Activated CD8-positive, alpha-beta T cell treated with anti-CD3 and anti-CD28 coated beads, Interleukin-2, amount 10 ng/mL, durations not matched to agents 7 days and 5 days (primary cell): ENCODE measurements around the gene ZNF462. TPM values are rescaled to one million over a fixed set of nuclear protein-coding genes. Genes with fewer than 3 reads are reported as not detected.
"Not testable (repeated sequence)": the region's sequence is repeated elsewhere in the genome, so short reads cannot be mapped to it uniquely, and the experiment has no call there.

Experiments used
- ATAC-seq: fragments of 150-1000 bp; cut with Tn5 transposase; one replicate; pipeline ENCODE4 v1.10.0; 2021; ENCODE audit warnings: moderate library complexity
- CTCF ChIA-PET: fragments of 350-600 bp; sonication (Branson Sonifier 250); formaldehyde crosslinking; loops from one replicate; lab custom pipeline; 2021; ENCODE audit warnings: antibody characterized with exemption; lab: Charles Lee
- POLR2A ChIA-PET: fragments of 350-600 bp; sonication (Branson Sonifier 250); formaldehyde crosslinking; loops from one replicate; lab custom pipeline; 2021; ENCODE audit warnings: antibody characterized with exemption; lab: Charles Lee
- DNase-seq: peaks from one replicate; pipeline ENCODE4 v3.0.0-alpha.2; 2020
- H3K27ac Mint-ChIP-seq: one replicate; pipeline ENCODE4 v1.8.0; 2021; ENCODE audit warnings: mild to moderate bottlenecking, mixed read lengths
- H3K27me3 Mint-ChIP-seq: one replicate; pipeline ENCODE4 v1.8.0; 2021; ENCODE audit warnings: low read depth, mixed read lengths
- H3K36me3 Mint-ChIP-seq: one replicate; pipeline ENCODE4 v1.8.0; 2021; ENCODE audit warnings: low read depth, mixed read lengths
- H3K4me1 Mint-ChIP-seq: one replicate; pipeline ENCODE4 v1.8.0; 2021; ENCODE audit warnings: low read depth, mixed read lengths
- H3K4me3 Mint-ChIP-seq: one replicate; pipeline ENCODE4 v1.8.0; 2021; ENCODE audit warnings: mild to moderate bottlenecking, mixed read lengths
- H3K9me3 Mint-ChIP-seq: one replicate; pipeline ENCODE4 v1.8.0; 2022; ENCODE audit warnings: mixed read lengths; ENCODE audit not compliant: insufficient read depth
- total RNA-seq, 2 experiments: library from RNA; stranded (reverse); gene quantifications; one replicate each; pipeline ENCODE4 v1.2.3, GENCODE V29; 2021

The ZNF462 gene
- total RNA-seq, 2 experiments from 2014 or later: not detected

DNA sequence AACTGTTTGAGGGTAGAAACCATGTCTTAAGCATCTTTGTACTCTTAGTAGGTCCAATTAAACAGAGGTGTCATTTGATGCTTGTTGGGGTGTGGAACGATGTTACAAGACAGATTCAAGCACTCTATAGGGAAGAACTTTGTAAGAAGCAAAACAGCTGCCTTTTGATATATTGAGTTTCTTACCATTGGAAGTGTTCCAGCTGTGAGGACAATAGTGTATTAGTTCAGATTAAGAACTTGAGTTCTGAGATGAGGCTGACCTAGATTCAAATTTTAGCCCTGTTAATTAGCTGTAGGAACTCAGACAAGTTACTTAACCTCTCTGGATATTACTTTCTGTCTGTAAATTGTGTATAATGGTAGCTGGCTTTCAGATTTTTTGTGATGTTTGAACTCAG lies 19.6 kb upstream of the ZNF462 start:
- Mint-ChIP-seq H3K4me3 (no peak overlapping the region), H3K27ac (no peak overlapping the region), H3K9me3 (no peaks in the 10 kb centered on the region), H3K4me1 (no peaks in the 10 kb centered on the region), H3K36me3 (no peaks in the 10 kb centered on the region), H3K27me3 (no peaks in the 10 kb centered on the region)
- ATAC-seq (no peak), DNase-seq (no peak)
- CTCF ChIA-PET: no interaction called here
- POLR2A ChIA-PET: no interaction called here

GRCh38 chr9:106846307-106846706 lies 16.7 kb upstream of the ZNF462 start:
- ATAC-seq (no peak), DNase-seq (no peak)
- no peaks in the 10 kb centered on the region for H3K4me1 Mint-ChIP-seq
- CTCF ChIA-PET: no interaction called here
- no peaks in the 10 kb centered on the region for H3K9me3 Mint-ChIP-seq
- H3K36me3 Mint-ChIP-seq: no peaks in the 10 kb centered on the region
- no peaks in the 10 kb centered on the region for H3K27me3 Mint-ChIP-seq
- no peak overlapping the region for H3K4me3 Mint-ChIP-seq
- POLR2A ChIA-PET: no interaction called here
- H3K27ac Mint-ChIP-seq: no peak overlapping the region

GRCh38 chr9:106846857-106847256 lies 16.1 kb upstream of the ZNF462 start:
- Mint-ChIP-seq H3K4me3 (no peak overlapping the region), H3K27ac (no peak overlapping the region), H3K9me3 (no peaks in the 10 kb centered on the region), H3K36me3 (no peaks in the 10 kb centered on the region), H3K27me3 (no peaks in the 10 kb centered on the region), H3K4me1 (no peaks in the 10 kb centered on the region)
- CTCF ChIA-PET: no interaction called here
- DNase-seq: no peak
- no peak for ATAC-seq
- POLR2A ChIA-PET: no interaction called here

- H3K36me3 Mint-ChIP-seq, H3K27me3 Mint-ChIP-seq, H3K4me1 Mint-ChIP-seq, POLR2A ChIA-PET, DNase-seq, ATAC-seq, H3K4me3 Mint-ChIP-seq, CTCF ChIA-PET, H3K9me3 Mint-ChIP-seq, H3K27ac Mint-ChIP-seq: not testable (repeated sequence)
Measured at GRCh38 chr9:106851640-106852039, 11.3 kb upstream of the ZNF462 start.

- Mint-ChIP-seq H3K36me3 (peaks cover 8% of the 10 kb centered on the region), H3K9me3 (no peaks in the 10 kb centered on the region), H3K27me3 (peaks cover 41% of the 10 kb centered on the region), H3K27ac (no peak overlapping the region), H3K4me3 (no peak overlapping the region), H3K4me1 (peaks cover 20% of the 10 kb centered on the region)
- POLR2A ChIA-PET: no interaction called here
- DNase-seq (no peak), ATAC-seq (no peak)
- CTCF ChIA-PET: no interaction called here
Measured at GRCh38 chr9:106857811-106858470, 5.0 kb upstream of the ZNF462 start.

GRCh38 chr9:106859957-106860720 lies 2.8 kb upstream of the ZNF462 start:
- Mint-ChIP-seq H3K4me3 (no peak overlapping the region), H3K36me3 (peaks cover 8% of the 10 kb centered on the region), H3K27me3 (peaks cover 60% of the 10 kb centered on the region), H3K4me1 (peaks cover 21% of the 10 kb centered on the region), H3K9me3 (no peaks in the 10 kb centered on the region), H3K27ac (no peak overlapping the region)
- ATAC-seq (no peak), DNase-seq (no peak)
- ChIA-PET CTCF (no interaction called here), POLR2A (no interaction called here)

GRCh38 chr9:106860721-106861639 lies 2.0 kb upstream of the ZNF462 start:
- peaks cover 21% of the 10 kb centered on the region for H3K4me1 Mint-ChIP-seq
- no peak overlapping the region for H3K27ac Mint-ChIP-seq
- peaks cover 8% of the 10 kb centered on the region for H3K36me3 Mint-ChIP-seq
- DNase-seq (no peak), ATAC-seq (no peak)
- H3K4me3 Mint-ChIP-seq: peak overlapping the region; percentile 26
- H3K9me3 Mint-ChIP-seq: no peaks in the 10 kb centered on the region
- ChIA-PET CTCF (no interaction called here), POLR2A (no interaction called here)
- H3K27me3 Mint-ChIP-seq: peaks cover 66% of the 10 kb centered on the region

DNA sequence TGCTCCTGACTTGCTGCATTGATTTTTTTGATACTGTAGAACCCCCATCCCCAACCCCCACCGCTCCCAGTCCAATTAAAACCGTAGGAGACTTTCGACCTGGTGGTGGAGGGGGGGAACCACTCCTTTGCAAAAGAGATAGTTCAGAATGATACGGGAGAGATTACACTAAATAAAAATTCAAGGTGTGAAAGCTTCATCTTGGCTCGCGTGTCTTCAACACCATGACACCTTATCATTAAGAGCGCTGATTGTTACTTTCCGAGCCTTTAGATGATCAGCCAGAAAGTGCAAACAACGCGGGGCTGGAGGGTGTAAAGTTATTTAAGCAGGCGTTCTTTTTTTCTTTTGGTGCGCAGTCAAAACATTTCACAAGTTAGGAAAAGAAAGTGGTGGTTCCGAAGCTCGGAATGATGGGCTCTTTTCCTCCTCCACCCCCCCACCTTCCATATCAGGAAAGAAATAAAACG lies 1.3 kb upstream of the ZNF462 start:
- CTCF ChIA-PET: no interaction called here
- POLR2A ChIA-PET: no interaction called here
- no peak for ATAC-seq
- H3K36me3 Mint-ChIP-seq: peaks cover 8% of the 10 kb centered on the region
- H3K9me3 Mint-ChIP-seq: no peaks in the 10 kb centered on the region
- H3K27me3 Mint-ChIP-seq: peaks cover 69% of the 10 kb centered on the region
- no peak for DNase-seq
- no peak overlapping the region for H3K27ac Mint-ChIP-seq
- peaks cover 21% of the 10 kb centered on the region for H3K4me1 Mint-ChIP-seq
- H3K4me3 Mint-ChIP-seq: no peak overlapping the region

GRCh38 chr9:106862110-106862820 lies 701 bp upstream of the ZNF462 start:
- ATAC-seq (no peak), DNase-seq (no peak)
- peaks cover 69% of the 10 kb centered on the region for H3K27me3 Mint-ChIP-seq
- ChIA-PET POLR2A (no interaction called here), CTCF (no interaction called here)
- H3K4me3 Mint-ChIP-seq: peak overlapping the region; percentile 57
- H3K27ac Mint-ChIP-seq: no peak overlapping the region
- H3K4me1 Mint-ChIP-seq: peaks cover 21% of the 10 kb centered on the region
- H3K9me3 Mint-ChIP-seq: no peaks in the 10 kb centered on the region
- peaks cover 8% of the 10 kb centered on the region for H3K36me3 Mint-ChIP-seq

GRCh38 chr9:106864373-106865143 lies 1.6 kb downstream of the ZNF462 start:
- peaks cover 8% of the 10 kb centered on the region for H3K36me3 Mint-ChIP-seq
- CTCF ChIA-PET: no interaction called here
- no peaks in the 10 kb centered on the region for H3K9me3 Mint-ChIP-seq
- DNase-seq (no peak), ATAC-seq (no peak)
- no peak overlapping the region for H3K27ac Mint-ChIP-seq
- H3K4me1 Mint-ChIP-seq: peaks cover 21% of the 10 kb centered on the region
- no peak overlapping the region for H3K4me3 Mint-ChIP-seq
- H3K27me3 Mint-ChIP-seq: peaks cover 58% of the 10 kb centered on the region
- POLR2A ChIA-PET: no interaction called here

GRCh38 chr9:106866243-106866642 lies 3.3 kb downstream of the ZNF462 start:
- H3K27me3 Mint-ChIP-seq: peaks cover 42% of the 10 kb centered on the region
- no peak overlapping the region for H3K4me3 Mint-ChIP-seq
- ATAC-seq: no peak
- ChIA-PET CTCF (no interaction called here), POLR2A (no interaction called here)
- no peaks in the 10 kb centered on the region for H3K9me3 Mint-ChIP-seq
- H3K4me1 Mint-ChIP-seq: peaks cover 10% of the 10 kb centered on the region
- peaks cover 4% of the 10 kb centered on the region for H3K36me3 Mint-ChIP-seq
- no peak for DNase-seq
- no peak overlapping the region for H3K27ac Mint-ChIP-seq
